Stomach (tissue), 4 donors: ENCODE measurements around the gene GLS.
"Not testable (repeated sequence)": the region's sequence is repeated elsewhere in the genome, so short reads cannot be mapped to it uniquely, and the experiment has no call there.

ENCODE experiments used
- EP300 ChIP-seq: sonication (generic); formaldehyde crosslinking; IDR thresholded peaks from one replicate; pipeline ENCODE4 v1.6.1; 2017; ENCODE audit warnings: antibody characterized with exemption
- POLR2A ChIP-seq, 4 donors: fragments of 450-650 bp; IDR thresholded peaks; one replicate each; pipeline ENCODE4 v1.6.1; 2016; ENCODE audit warnings: antibody characterized with exemption in 4 of 4, control low read depth in 2 of 4, mild to moderate bottlenecking in 1 of 4, moderate library complexity in 1 of 4

DNA sequence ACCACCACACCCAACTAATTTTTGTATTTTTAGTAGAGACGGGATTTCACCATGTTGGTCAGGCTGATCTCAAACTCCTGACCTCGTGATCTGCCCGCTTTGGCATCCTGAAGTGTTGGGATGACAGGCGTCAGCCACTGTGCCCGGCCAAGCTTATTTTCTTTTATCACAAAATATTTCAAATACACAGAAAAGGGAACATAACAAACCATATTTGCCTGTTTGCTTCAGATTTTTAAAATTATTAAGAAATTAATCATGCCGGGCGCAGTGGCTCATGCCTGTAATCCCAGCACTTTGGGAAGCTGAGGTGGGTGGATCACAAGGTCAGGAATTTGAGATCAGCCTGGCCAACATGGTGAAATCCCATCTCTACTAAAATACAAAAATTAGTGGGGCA is 7.2 kb upstream of the GLS start:
- TF ChIP-seq EP300; POLR2A (IDR thresholded peaks at IDR 0.05): not testable (repeated sequence)
